ENCODE measurements around the gene ANO7. TPM values are rescaled to one million over a fixed set of nuclear protein-coding genes. Genes with fewer than 3 reads are reported as not detected.

Gene ANO7
- total and polyA plus RNA-seq, 2 of the 13 experiments (the other 11 are each of a cell fraction or from before 2014, with no cell fraction given): 4.1 to 4.9 TPM

DNA sequence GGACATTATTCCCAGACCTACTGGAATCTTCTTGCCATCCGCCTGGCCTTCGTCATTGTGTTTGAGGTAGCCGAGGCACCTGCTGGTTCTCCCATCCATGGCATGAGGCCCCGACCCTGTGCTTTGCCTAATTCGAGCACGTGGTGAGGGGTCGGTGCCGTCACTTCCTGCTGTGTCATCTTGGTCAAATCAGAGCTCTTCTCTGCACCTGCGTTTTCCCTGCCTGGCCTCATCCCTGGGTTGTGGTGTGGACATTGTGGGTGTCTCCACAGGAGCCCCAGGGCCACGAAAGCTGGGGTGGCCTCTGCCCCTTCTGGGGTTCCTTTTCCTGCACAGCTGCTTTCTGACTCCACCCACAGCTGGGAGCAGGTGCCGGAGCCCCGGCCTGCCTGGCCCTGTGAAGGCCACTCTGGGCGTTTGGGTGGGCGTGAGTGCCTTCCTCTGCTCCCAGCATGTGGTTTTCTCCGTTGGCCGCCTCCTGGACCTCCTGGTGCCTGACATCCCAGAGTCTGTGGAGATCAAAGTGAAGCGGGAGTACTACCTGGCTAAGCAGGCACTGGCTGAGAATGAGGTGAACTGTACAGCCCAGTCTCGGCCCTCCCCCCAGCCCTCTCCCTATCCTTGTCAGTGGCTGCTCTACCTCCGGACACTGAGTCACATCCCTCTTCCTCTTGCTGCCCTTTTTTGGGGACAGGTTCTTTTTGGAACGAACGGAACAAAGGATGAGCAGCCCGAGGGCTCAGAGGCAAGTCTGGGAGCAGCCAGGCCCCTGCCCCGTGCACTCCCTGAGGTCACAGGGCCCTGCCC is 34.9 kb downstream of the ANO7 start (continued):
- TF ChIP-seq, protein P1, sequence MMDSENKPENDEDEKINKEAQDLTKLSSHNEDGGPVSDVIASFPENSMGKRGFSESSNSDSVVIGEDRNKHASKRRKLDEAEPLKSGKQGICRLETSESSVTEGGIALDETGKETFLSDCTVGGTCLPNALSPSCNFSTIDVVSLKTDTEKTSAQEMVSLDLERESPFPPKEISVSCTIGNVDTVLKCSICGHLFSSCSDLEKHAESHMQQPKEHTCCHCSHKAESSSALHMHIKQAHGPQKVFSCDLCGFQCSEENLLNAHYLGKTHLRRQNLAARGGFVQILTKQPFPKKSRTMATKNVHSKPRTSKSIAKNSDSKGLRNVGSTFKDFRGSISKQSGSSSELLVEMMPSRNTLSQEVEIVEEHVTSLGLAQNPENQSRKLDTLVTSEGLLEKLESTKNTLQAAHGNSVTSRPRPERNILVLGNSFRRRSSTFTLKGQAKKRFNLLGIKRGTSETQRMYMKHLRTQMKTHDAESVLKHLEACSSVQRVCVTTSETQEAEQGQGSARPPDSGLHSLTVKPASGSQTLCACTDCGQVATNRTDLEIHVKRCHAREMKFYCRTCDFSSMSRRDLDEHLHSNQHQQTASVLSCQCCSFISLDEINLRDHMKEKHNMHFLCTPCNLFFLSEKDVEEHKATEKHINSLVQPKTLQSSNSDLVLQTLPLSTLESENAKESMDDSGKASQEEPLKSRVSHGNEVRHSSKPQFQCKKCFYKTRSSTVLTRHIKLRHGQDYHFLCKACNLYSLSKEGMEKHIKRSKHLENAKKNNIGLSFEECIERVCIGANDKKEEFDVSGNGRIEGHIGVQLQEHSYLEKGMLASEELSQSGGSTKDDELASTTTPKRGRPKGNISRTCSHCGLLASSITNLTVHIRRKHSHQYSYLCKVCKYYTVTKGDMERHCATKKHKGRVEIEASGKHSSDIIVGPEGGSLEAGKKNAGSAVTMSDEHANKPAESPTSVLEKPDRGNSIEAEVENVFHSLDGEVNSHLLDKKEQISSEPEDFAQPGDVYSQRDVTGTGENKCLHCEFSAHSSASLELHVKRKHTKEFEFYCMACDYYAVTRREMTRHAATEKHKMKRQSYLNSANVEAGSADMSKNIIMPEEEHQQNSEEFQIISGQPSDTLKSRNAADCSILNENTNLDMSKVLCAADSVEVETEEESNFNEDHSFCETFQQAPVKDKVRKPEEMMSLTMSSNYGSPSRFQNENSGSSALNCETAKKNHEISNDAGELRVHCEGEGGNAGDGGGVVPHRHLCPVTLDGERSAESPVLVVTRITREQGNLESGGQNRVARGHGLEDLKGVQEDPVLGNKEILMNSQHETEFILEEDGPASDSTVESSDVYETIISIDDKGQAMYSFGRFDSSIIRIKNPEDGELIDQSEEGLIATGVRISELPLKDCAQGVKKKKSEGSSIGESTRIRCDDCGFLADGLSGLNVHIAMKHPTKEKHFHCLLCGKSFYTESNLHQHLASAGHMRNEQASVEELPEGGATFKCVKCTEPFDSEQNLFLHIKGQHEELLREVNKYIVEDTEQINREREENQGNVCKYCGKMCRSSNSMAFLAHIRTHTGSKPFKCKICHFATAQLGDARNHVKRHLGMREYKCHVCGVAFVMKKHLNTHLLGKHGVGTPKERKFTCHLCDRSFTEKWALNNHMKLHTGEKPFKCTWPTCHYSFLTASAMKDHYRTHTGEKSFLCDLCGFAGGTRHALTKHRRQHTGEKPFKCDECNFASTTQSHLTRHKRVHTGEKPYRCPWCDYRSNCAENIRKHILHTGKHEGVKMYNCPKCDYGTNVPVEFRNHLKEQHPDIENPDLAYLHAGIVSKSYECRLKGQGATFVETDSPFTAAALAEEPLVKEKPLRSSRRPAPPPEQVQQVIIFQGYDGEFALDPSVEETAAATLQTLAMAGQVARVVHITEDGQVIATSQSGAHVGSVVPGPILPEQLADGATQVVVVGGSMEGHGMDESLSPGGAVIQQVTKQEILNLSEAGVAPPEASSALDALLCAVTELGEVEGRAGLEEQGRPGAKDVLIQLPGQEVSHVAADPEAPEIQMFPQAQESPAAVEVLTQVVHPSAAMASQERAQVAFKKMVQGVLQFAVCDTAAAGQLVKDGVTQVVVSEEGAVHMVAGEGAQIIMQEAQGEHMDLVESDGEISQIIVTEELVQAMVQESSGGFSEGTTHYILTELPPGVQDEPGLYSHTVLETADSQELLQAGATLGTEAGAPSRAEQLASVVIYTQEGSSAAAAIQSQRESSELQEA (CRISPR knock-in tag; IDR thresholded peaks at IDR 0.05; ENCODE audit: not compliant biosample characterization): no peak
- TF ChIP-seq, protein P2, sequence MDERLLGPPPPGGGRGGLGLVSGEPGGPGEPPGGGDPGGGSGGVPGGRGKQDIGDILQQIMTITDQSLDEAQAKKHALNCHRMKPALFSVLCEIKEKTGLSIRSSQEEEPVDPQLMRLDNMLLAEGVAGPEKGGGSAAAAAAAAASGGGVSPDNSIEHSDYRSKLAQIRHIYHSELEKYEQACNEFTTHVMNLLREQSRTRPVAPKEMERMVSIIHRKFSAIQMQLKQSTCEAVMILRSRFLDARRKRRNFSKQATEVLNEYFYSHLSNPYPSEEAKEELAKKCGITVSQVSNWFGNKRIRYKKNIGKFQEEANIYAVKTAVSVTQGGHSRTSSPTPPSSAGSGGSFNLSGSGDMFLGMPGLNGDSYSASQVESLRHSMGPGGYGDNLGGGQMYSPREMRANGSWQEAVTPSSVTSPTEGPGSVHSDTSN (CRISPR knock-in tag; IDR thresholded peaks at IDR 0.05): no peak
- TF ChIP-seq, protein P3, sequence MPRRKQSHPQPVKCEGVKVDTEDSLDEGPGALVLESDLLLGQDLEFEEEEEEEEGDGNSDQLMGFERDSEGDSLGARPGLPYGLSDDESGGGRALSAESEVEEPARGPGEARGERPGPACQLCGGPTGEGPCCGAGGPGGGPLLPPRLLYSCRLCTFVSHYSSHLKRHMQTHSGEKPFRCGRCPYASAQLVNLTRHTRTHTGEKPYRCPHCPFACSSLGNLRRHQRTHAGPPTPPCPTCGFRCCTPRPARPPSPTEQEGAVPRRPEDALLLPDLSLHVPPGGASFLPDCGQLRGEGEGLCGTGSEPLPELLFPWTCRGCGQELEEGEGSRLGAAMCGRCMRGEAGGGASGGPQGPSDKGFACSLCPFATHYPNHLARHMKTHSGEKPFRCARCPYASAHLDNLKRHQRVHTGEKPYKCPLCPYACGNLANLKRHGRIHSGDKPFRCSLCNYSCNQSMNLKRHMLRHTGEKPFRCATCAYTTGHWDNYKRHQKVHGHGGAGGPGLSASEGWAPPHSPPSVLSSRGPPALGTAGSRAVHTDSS (CRISPR knock-in tag; conservative IDR thresholded peaks at IDR 0.05): no peak
- TF ChIP-seq ZBTB40 (IDR thresholded peaks at IDR 0.05): no peak
- TF ChIP-seq ZBTB40 (CRISPR knock-in tag; IDR thresholded peaks at IDR 0.05): no peak
- TF ChIP-seq SMARCC2 (IDR thresholded peaks at IDR 0.05): no peak
- TF ChIP-seq ZNF567 (CRISPR knock-in tag; IDR thresholded peaks at IDR 0.05; ENCODE audit: borderline replicate concordance): no peak
